H1 (cell line): Measurements from ENCODE around the gene IL12RB2. TPM values are rescaled to one million over a fixed set of nuclear protein-coding genes. Genes with fewer than 3 reads are reported as not detected.

Experiments
- CTCF ChIA-PET: fragments of 300-600 bp; sonication (Branson Sonifier 250); formaldehyde crosslinking; loops from one replicate; lab custom pipeline; 2021; ENCODE audit not compliant: partially characterized antibody; lab: Charles Lee
- POLR2A ChIA-PET: fragments of 300-600 bp; sonication (Branson Sonifier 250); formaldehyde crosslinking; loops from one replicate; lab custom pipeline; 2021; ENCODE audit warnings: inconsistent platforms; ENCODE audit not compliant: partially characterized antibody; lab: Charles Lee
- DNase-seq, 2 experiments: peaks; one replicate each; pipeline versions ENCODE4 v3.0.0 to v3.0.0-alpha.2; 2010 to 2022; ENCODE audit warnings: low spot score in 2 of 2, low read depth in 1 of 2, mixed read lengths in 1 of 2
- FAIRE-seq: peaks from 2 replicates; lab custom pipeline; 2011; peaks lifted over from hg19 to GRCh38; lab: Jason Lieb, UNC
- H2AFZ ChIP-seq: 2 replicates; pipeline ENCODE4 v1.8.1; 2012; ENCODE audit warnings: low read length, inconsistent platforms
- H2AK5ac ChIP-seq: 2 replicates; pipeline ENCODE4 v1.6.1; 2013; ENCODE audit warnings: low read depth, low read length
- H2BK120ac ChIP-seq: replicated peaks from 2 replicates; pipeline ENCODE3; 2013; ENCODE audit warnings: low read depth, low read length, inconsistent platforms
- H2BK12ac ChIP-seq: 2 replicates; pipeline ENCODE4 v1.6.1; 2013; ENCODE audit warnings: low read depth, low read length
- H2BK15ac ChIP-seq: 2 replicates; pipeline ENCODE4 v1.6.1; 2013; ENCODE audit warnings: low read length
- H2BK20ac ChIP-seq: 2 replicates; pipeline ENCODE4 v1.6.1; 2013; ENCODE audit warnings: low read length
- H2BK5ac ChIP-seq: 2 replicates; pipeline ENCODE4 v1.6.1; 2013; ENCODE audit warnings: low read depth, low read length
- H3K14ac ChIP-seq: 2 replicates; pipeline ENCODE4 v1.6.1; 2013; ENCODE audit warnings: inconsistent platforms; ENCODE audit not compliant: insufficient read length
- H3K18ac ChIP-seq: 2 replicates; pipeline ENCODE4 v1.6.1; 2013; ENCODE audit warnings: low read length; ENCODE audit errors: extremely low read depth
- H3K23ac ChIP-seq: 2 replicates; pipeline ENCODE4 v1.6.1; 2013; ENCODE audit warnings: inconsistent platforms; ENCODE audit not compliant: insufficient read length
- H3K23me2 ChIP-seq: 2 replicates; pipeline ENCODE4 v1.6.1; 2013; ENCODE audit warnings: low read depth, low read length
- H3K27ac ChIP-seq: 2 replicates; pipeline ENCODE4 v1.6.1; 2011; ENCODE audit warnings: low read depth, low read length, inconsistent platforms
- H3K27me3 ChIP-seq, 4 experiments: replicated peaks in 1 of 4; 1 replicate in 1 of 4; 2 replicates in 3 of 4; pipeline versions ENCODE4 v1.6.1 to v1.8.1; 2011 to 2013; ENCODE audit warnings: low read length in 3 of 4, mild to moderate bottlenecking in 3 of 4, inconsistent platforms in 2 of 4, mixed read lengths in 2 of 4, moderate library complexity in 1 of 4; ENCODE audit not compliant: control insufficient read depth in 3 of 4, insufficient read depth in 3 of 4; ENCODE audit errors: extremely low read depth in 1 of 4
- H3K36me3 ChIP-seq, 4 experiments: 2 replicates each; pipeline versions ENCODE4 v1.6.1 to v1.8.1; 2011 to 2013; ENCODE audit warnings: mild to moderate bottlenecking in 4 of 4, low read length in 3 of 4, moderate library complexity in 2 of 4, control low read depth in 1 of 4, inconsistent platforms in 1 of 4; ENCODE audit not compliant: insufficient read depth in 4 of 4, control insufficient read depth in 2 of 4
- H3K4ac ChIP-seq: replicated peaks from 2 replicates; pipeline ENCODE3; 2013; ENCODE audit warnings: low read length, low read depth, mixed read lengths, inconsistent platforms; ENCODE audit not compliant: insufficient read length
- H3K4me1 ChIP-seq, 4 experiments: replicated peaks in 1 of 4; 1 replicate in 1 of 4; 2 replicates in 3 of 4; pipeline versions ENCODE4 v1.6.1 to v1.8.1; 2011 to 2013; ENCODE audit warnings: low read length in 3 of 4, inconsistent platforms in 2 of 4, mixed read lengths in 1 of 4; ENCODE audit not compliant: insufficient read depth in 4 of 4, control insufficient read depth in 3 of 4
- H3K4me2 ChIP-seq, 2 experiments: 2 replicates each; pipeline versions ENCODE4 v1.6.1 to v1.8.1; 2011 to 2013; ENCODE audit warnings: low read depth in 2 of 2, low read length in 2 of 2, control low read depth in 1 of 2, inconsistent platforms in 1 of 2, mild to moderate bottlenecking in 1 of 2; ENCODE audit not compliant: insufficient read depth in 1 of 2
- H3K4me3 ChIP-seq, 4 experiments: fragments of 200-600, 300-600 bp in 1 of 4; sonication (generic), shearing (Covaris generic), sonication (Bioruptor Twin) in 1 of 4; 2 replicates each; pipeline versions ENCODE4 v1.5.1 to v1.8.1; 2011 to 2016; ENCODE audit warnings: low read length in 4 of 4, low read depth in 3 of 4, control low read depth in 2 of 4, inconsistent platforms in 2 of 4, mild to moderate bottlenecking in 2 of 4, mixed read lengths in 1 of 4, moderate library complexity in 1 of 4; ENCODE audit not compliant: insufficient read depth in 2 of 4; ENCODE audit errors: extremely low read depth in 1 of 4
- H3K56ac ChIP-seq: replicated peaks from 2 replicates; pipeline ENCODE3; 2013; ENCODE audit warnings: low read depth, mild to moderate bottlenecking, mixed read lengths, low read length, inconsistent platforms; ENCODE audit not compliant: insufficient read length
- H3K79me1 ChIP-seq: 2 replicates; pipeline ENCODE4 v1.6.1; 2013; ENCODE audit warnings: low read depth, low read length, control low read depth
- H3K79me2 ChIP-seq, 2 experiments: 2 replicates each; pipeline versions ENCODE4 v1.6.1 to v1.8.1; 2012 to 2013; ENCODE audit warnings: low read length in 2 of 2, mild to moderate bottlenecking in 2 of 2, inconsistent platforms in 1 of 2; ENCODE audit not compliant: insufficient read depth in 2 of 2, control insufficient read depth in 1 of 2
- H3K9ac ChIP-seq, 4 experiments: replicated peaks in 1 of 4; 1 replicate in 1 of 4; 2 replicates in 3 of 4; pipeline versions ENCODE4 v1.6.1 to v1.8.1; 2011 to 2013; ENCODE audit warnings: low read depth in 3 of 4, low read length in 3 of 4, control low read depth in 2 of 4, mild to moderate bottlenecking in 2 of 4, moderate library complexity in 2 of 4, inconsistent platforms in 1 of 4; ENCODE audit errors: extremely low read depth in 1 of 4
- H3K9me3 ChIP-seq, 2 experiments: 2 replicates each; pipeline versions ENCODE4 v1.6.1 to v1.8.1; 2012 to 2013; ENCODE audit warnings: mild to moderate bottlenecking in 2 of 2, moderate library complexity in 2 of 2, control low read depth in 1 of 2, inconsistent platforms in 1 of 2, low read depth in 1 of 2, low read length in 1 of 2, mixed read lengths in 1 of 2; ENCODE audit not compliant: insufficient read depth in 2 of 2
- H4K20me1 ChIP-seq, 2 experiments: replicated peaks in 1 of 2; 2 replicates each; pipeline versions ENCODE3 to v1.8.1; 2011 to 2013; ENCODE audit warnings: inconsistent platforms in 2 of 2, low read length in 2 of 2, mild to moderate bottlenecking in 1 of 2; ENCODE audit not compliant: insufficient read depth in 2 of 2, control insufficient read depth in 1 of 2
- H4K5ac ChIP-seq: 2 replicates; pipeline ENCODE4 v1.6.1; 2013; ENCODE audit warnings: low read length, low read depth, mixed read lengths, inconsistent platforms; ENCODE audit not compliant: insufficient read length
- H4K8ac ChIP-seq: 2 replicates; pipeline ENCODE4 v1.8.0; 2013; ENCODE audit warnings: mild to moderate bottlenecking, moderate library complexity, low read length, inconsistent platforms; ENCODE audit not compliant: insufficient read depth; ENCODE audit errors: extremely low read depth
- H4K91ac ChIP-seq: replicated peaks from 2 replicates; pipeline ENCODE3; 2013; ENCODE audit warnings: low read length, mixed read lengths, inconsistent platforms; ENCODE audit not compliant: insufficient read length
- BCL11A ChIP-seq, 2 experiments: IDR thresholded peaks; one replicate each; pipeline ENCODE4 v1.6.1; 2011; ENCODE audit warnings: low read depth in 2 of 2, low read length in 2 of 2, mild to moderate bottlenecking in 2 of 2
- EP300 ChIP-seq, 2 experiments: IDR thresholded peaks; 1 replicate in 1 of 2; 2 replicates in 1 of 2; pipeline ENCODE4 v1.6.1; 2011 to 2012; ENCODE audit warnings: low read depth in 2 of 2, low read length in 2 of 2, mild to moderate bottlenecking in 2 of 2, borderline replicate concordance in 1 of 2, inconsistent platforms in 1 of 2, moderate library complexity in 1 of 2
- JUN ChIP-seq: IDR thresholded peaks from 2 replicates; pipeline ENCODE4 v1.6.1; 2011; ENCODE audit warnings: low read depth, mild to moderate bottlenecking, improper control_type of control experiment, low read length
- KDM1A ChIP-seq: fragments of 200-600, 300-600 bp; sonication (generic); IDR thresholded peaks from 2 replicates; pipeline ENCODE4 v1.7.1; 2016; ENCODE audit warnings: mild to moderate bottlenecking, low read length, borderline replicate concordance
- NANOG ChIP-seq: IDR thresholded peaks from 2 replicates; pipeline ENCODE4 v1.6.1; 2011; ENCODE audit warnings: low read length, low read depth, mild to moderate bottlenecking, inconsistent platforms; ENCODE audit not compliant: insufficient read depth, poor library complexity, severe bottlenecking
- POLR2A ChIP-seq, 2 experiments: IDR thresholded peaks; 1 replicate in 1 of 2; 2 replicates in 1 of 2; pipeline ENCODE4 v1.6.1; 2011; ENCODE audit warnings: low read depth in 2 of 2, low read length in 2 of 2, mild to moderate bottlenecking in 2 of 2; ENCODE audit errors: control extremely low read depth in 1 of 2
- RBBP5 ChIP-seq: IDR thresholded peaks from 2 replicates; pipeline ENCODE4 v1.7.1; 2012; ENCODE audit warnings: low read depth, mild to moderate bottlenecking, inconsistent platforms, low read length, moderate library complexity, borderline replicate concordance
- RFX5 ChIP-seq: IDR thresholded peaks from 2 replicates; pipeline ENCODE4 v1.6.1; 2011; ENCODE audit warnings: low read depth, low read length, improper control_type of control experiment, borderline replicate concordance
- SP4 ChIP-seq: IDR thresholded peaks from 2 replicates; pipeline ENCODE4 v1.6.1; 2012; ENCODE audit warnings: low read length, inconsistent platforms
- WGBS, 2 experiments: shearing (Covaris generic) in 1 of 2; methylation state at CpG; one replicate each; pipeline versions ENCODE4 v1.1.6 to v1.1.7; 2013 to 2015; ENCODE audit warnings: low lambda C conversion rate in 2 of 2, mixed read lengths in 2 of 2, inconsistent platforms in 1 of 2, low coverage in 1 of 2, missing lambda C conversion rate in 1 of 2; ENCODE audit not compliant: insufficient replicate concordance in 2 of 2, insufficient coverage in 1 of 2, insufficient read length in 1 of 2; ENCODE audit errors: extremely low coverage in 1 of 2, missing lambda C conversion rate in 1 of 2; 5-methylcytosine and 5-hydroxymethylcytosine counted together
- polyA plus RNA-seq, 7 experiments: library from polyadenylated mRNA; depleted of rRNA in 3 of 7; stranded (reverse) in 5 of 7; unstranded in 2 of 7; fragments of >200 nt in 5 of 7; fragments of 200-250 nt in 2 of 7; gene quantifications; 1 replicate in 5 of 7; 2 replicates in 1 of 7; 4 replicates in 1 of 7; pipeline versions ENCODE4 v1.2.1 to v1.2.3, GENCODE V29; 2011 to 2013; ENCODE audit warnings: missing spikeins in 2 of 7, mixed read lengths in 2 of 7
- total RNA-seq: library from RNA; stranded (reverse); fragmentation: NEBNext Ultra II Directional; extraction: Animal tissue kit (Norgen Biotek cat#: 25700); gene quantifications from 2 replicates; pipeline ENCODE4 v1.2.1, GENCODE V29; 2021

IL12RB2 gene
- total and polyA plus RNA-seq, 2 of the 8 experiments (the other 6 are each of a cell fraction or from before 2014, with no cell fraction given) = 1.4 TPM

DNA sequence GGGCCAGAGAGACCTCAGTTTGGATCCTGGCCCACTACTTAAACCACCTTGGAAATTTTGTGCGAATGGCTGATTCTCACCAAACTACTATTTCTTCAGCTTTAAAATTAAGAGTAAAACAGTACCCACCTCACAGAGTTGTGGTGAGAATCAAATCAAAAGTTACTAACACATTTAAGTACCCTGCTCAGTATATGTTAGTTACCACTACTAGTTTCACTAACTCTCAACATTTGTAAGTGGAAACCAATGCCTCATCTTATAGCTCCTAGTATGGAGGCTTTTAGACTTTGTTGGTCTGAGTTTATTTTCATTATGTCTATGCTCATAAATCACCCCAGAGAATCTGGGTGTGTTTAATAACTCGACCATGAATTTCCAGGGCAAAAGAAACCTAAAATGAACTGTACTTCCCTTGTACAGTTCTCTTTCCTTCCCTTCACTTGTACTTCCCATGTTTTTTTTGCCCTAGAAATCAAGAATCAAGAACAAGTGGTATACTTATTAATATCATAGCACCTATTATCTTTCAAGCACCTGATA, 134.1 kb downstream of the IL12RB2 start:
- Histone ChIP-seq H3K27ac (no peak overlapping the region), H2BK12ac (no peak overlapping the region), H3K4me1 (no peaks in the 10 kb centered on the region), H2BK5ac (no peak overlapping the region), H4K20me1 (no peaks in the 10 kb centered on the region), H2BK15ac (no peak overlapping the region), H3K18ac (no peak overlapping the region), H3K23ac (no peak overlapping the region), H3K9me3 (no peaks in the 10 kb centered on the region), H3K27me3 (no peaks in the 10 kb centered on the region), H3K36me3 (no peaks in the 10 kb centered on the region), H3K4ac (no peak overlapping the region), H2AK5ac (no peak overlapping the region), H3K9ac (no peak overlapping the region), H4K91ac (no peak overlapping the region), H3K79me2 (no peaks in the 10 kb centered on the region), H2AFZ (peak overlapping the region; percentile 70; the same call in 1 of the 2 replicates), H2BK20ac (no peak overlapping the region), H3K56ac (no peak overlapping the region), H4K8ac (no peak overlapping the region), H3K79me1 (no peaks in the 10 kb centered on the region), H2BK120ac (no peak overlapping the region), H3K4me3 (no peak overlapping the region), H3K14ac (no peak overlapping the region), H3K4me2 (no peak overlapping the region), H4K5ac (no peak overlapping the region), H3K23me2 (no peaks in the 10 kb centered on the region)
- WGBS, 2 experiments = 94% methylated on average over 2 of the region's 2 CpGs; no CpG with 5 or more reads in 1 of the 2 experiments
- POLR2A ChIA-PET = interaction anchor here (0.7 to 6.6 kb wide), 5 partner anchors 12 to 98 kb away, joined by 3 to 37 read pairs (median 4); partner anchors contain the start of gene SERBP1
- CTCF ChIA-PET = interaction anchor here (0.7 to 2.5 kb wide), 7 partner anchors 10 to 95 kb away, joined by 3 to 9 read pairs (median 4); partner anchors contain the start of gene SERBP1
- no peak for TF ChIP-seq EP300 (IDR thresholded peaks at IDR 0.05; ENCODE audit: borderline replicate concordance in 1 of 2, low read depth in 2 of 2, low read length in 2 of 2)
- no peak for TF ChIP-seq NANOG
- no peak for TF ChIP-seq RFX5
- TF ChIP-seq SP4 = no peak
- no peak for TF ChIP-seq RBBP5
- TF ChIP-seq KDM1A = no peak
- no peak for TF ChIP-seq BCL11A (IDR thresholded peaks at IDR 0.05; ENCODE audit: low read depth in 2 of 2, low read length in 2 of 2)
- TF ChIP-seq JUN = no peak
- TF ChIP-seq POLR2A (IDR thresholded peaks at IDR 0.05; ENCODE audit: control extremely low read depth in 1 of 2, low read depth in 2 of 2, low read length in 2 of 2) = no peak
- no peak for DNase-seq
- no peak for FAIRE-seq
